IPS DF 6.9 (cell line): ENCODE results near the gene TIMM9.
"Not testable (repeated sequence)": the region's sequence is repeated elsewhere in the genome, so short reads cannot be mapped to it uniquely, and the experiment has no call there.

Source experiments
- DNase-seq: peaks from one replicate; pipeline ENCODE4 v3.0.0-alpha.2; 2013; ENCODE audit warnings: low read depth, low spot score
- H3K27ac ChIP-seq: one replicate; pipeline ENCODE4 v1.5.1; 2013; ENCODE audit warnings: low read length, control low read depth
- H3K27me3 ChIP-seq: 2 replicates; pipeline ENCODE4 v1.6.1; 2013; ENCODE audit warnings: mild to moderate bottlenecking, low read length; ENCODE audit not compliant: control insufficient read depth, insufficient read depth
- H3K36me3 ChIP-seq: 2 replicates; pipeline ENCODE4 v1.6.1; 2013; ENCODE audit warnings: low read length; ENCODE audit not compliant: control insufficient read depth, insufficient read depth
- H3K4me1 ChIP-seq: 2 replicates; pipeline ENCODE4 v1.6.1; 2013; ENCODE audit warnings: low read length; ENCODE audit not compliant: control insufficient read depth, insufficient read depth
- H3K4me3 ChIP-seq: 2 replicates; pipeline ENCODE4 v1.5.1; 2013; ENCODE audit warnings: mild to moderate bottlenecking, low read length
- H3K9me3 ChIP-seq: 2 replicates; pipeline ENCODE4 v1.6.1; 2013; ENCODE audit warnings: low read length, inconsistent platforms; ENCODE audit not compliant: control insufficient read depth, insufficient read depth
- WGBS: extraction: QIAGEN DNeasy Blood & Tissue Kit; methylation state at CpG from one replicate; pipeline ENCODE4 v1.1.7; 2013; ENCODE audit warnings: mixed read lengths, missing lambda C conversion rate; ENCODE audit not compliant: insufficient read length, insufficient coverage; 5-methylcytosine and 5-hydroxymethylcytosine counted together

Gene TIMM9

DNA sequence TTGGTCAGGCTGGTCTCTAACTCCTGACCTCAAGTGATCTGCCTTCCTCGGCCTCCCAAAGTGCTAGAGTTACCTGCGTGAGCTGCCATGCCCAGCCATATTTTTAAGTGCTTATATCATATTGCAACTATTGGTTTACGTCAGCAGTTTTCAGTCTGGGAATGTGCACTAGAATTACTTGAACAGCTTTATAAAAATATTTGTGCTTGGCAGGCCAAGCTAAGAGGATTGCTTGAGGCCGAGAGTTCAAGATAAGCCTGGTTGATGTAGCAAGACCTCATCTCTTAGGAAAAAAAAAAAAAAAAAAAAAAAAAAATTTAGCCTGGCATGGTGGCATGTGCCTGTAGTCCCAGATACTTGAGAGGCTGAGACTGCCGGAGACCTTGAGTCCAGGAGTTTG is 17.3 kb upstream of the TIMM9 start:
- no peak for DNase-seq
- no CpG with 5 or more reads among the region's 5 CpGs for WGBS
- H3K36me3 ChIP-seq, result peaks cover 4% of the 10 kb centered on the region; the same call in 1 of the 2 replicates
- no peak overlapping the region for H3K27ac ChIP-seq
- H3K27me3 ChIP-seq, result no peaks in the 10 kb centered on the region
- H3K4me3 ChIP-seq, result no peak overlapping the region
- H3K4me1 ChIP-seq, result no peaks in the 10 kb centered on the region
- H3K9me3 ChIP-seq, result no peaks in the 10 kb centered on the region

DNA sequence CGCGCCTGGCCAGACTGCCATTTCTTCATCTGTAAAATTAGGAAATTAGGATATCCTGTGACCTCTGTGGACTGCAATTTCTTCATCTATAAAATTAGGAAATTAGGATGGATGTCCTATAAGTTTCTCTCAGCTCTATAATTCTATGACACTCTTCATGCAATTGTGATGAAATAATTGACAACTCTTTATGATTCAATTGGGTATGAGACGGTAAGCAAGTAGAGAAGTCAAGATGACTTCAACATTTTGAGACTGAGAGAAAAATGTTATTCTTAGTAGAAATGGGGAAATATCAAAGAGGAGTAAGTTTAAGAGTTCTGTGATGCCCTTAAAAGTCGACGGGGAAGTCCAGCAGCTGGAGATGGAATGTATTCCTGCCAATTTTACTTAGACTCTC is 12.1 kb upstream of the TIMM9 start:
- H3K4me1 ChIP-seq, result no peaks in the 10 kb centered on the region
- no peaks in the 10 kb centered on the region for H3K9me3 ChIP-seq
- no peak for DNase-seq
- H3K36me3 ChIP-seq, result no peaks in the 10 kb centered on the region; the same call in 1 of the 2 replicates
- no CpG with 5 or more reads among the region's 5 CpGs for WGBS
- no peak overlapping the region for H3K27ac ChIP-seq
- H3K27me3 ChIP-seq, result no peaks in the 10 kb centered on the region
- no peak overlapping the region for H3K4me3 ChIP-seq

GRCh38 chr14:58430156-58430555 is 2.8 kb upstream of the TIMM9 start:
- Histone ChIP-seq H3K4me1 (no peaks in the 10 kb centered on the region), H3K36me3 (no peaks in the 10 kb centered on the region; the same call in 1 of the 2 replicates), H3K27ac (no peak overlapping the region), H3K4me3 (no peak overlapping the region), H3K9me3 (no peaks in the 10 kb centered on the region), H3K27me3 (no peaks in the 10 kb centered on the region)
- DNase-seq, result no peak
- WGBS, result no CpG with 5 or more reads among the region's 1 CpG

GRCh38 chr14:58428118-58428683 is 870 bp upstream of the TIMM9 start:
- Histone ChIP-seq H3K36me3 (no peaks in the 10 kb centered on the region; the same call in 1 of the 2 replicates), H3K9me3 (no peaks in the 10 kb centered on the region), H3K27me3 (no peaks in the 10 kb centered on the region), H3K27ac (no peak overlapping the region), H3K4me1 (no peaks in the 10 kb centered on the region), H3K4me3 (peak overlapping the region; percentile 80; the same call in 1 of the 2 replicates)
- DNase-seq, result no peak
- no CpG with 5 or more reads among the region's 10 CpGs for whole genome bisulfite sequencing

- DNase-seq, result no peak
- H3K4me1 ChIP-seq, result no peaks in the 10 kb centered on the region
- H3K27me3 ChIP-seq, result no peaks in the 10 kb centered on the region
- no peaks in the 10 kb centered on the region; the same call in 1 of the 2 replicates for H3K36me3 ChIP-seq
- no peak overlapping the region for H3K27ac ChIP-seq
- peak overlapping the region; percentile 80 for H3K4me3 ChIP-seq
- H3K9me3 ChIP-seq, result no peaks in the 10 kb centered on the region
- WGBS, result no CpG with 5 or more reads among the region's 35 CpGs
These were observed 556 bp downstream of the TIMM9 start for GRCh38 chr14:58426670-58427280.

GRCh38 chr14:58416934-58417333 is 10.4 kb downstream of the TIMM9 start:
- not testable (repeated sequence) for H3K9me3 ChIP-seq, DNase-seq, H3K4me1 ChIP-seq, H3K36me3 ChIP-seq, H3K27ac ChIP-seq, H3K4me3 ChIP-seq, H3K27me3 ChIP-seq
- WGBS, result no CpG with 5 or more reads among the region's 1 CpG

DNA sequence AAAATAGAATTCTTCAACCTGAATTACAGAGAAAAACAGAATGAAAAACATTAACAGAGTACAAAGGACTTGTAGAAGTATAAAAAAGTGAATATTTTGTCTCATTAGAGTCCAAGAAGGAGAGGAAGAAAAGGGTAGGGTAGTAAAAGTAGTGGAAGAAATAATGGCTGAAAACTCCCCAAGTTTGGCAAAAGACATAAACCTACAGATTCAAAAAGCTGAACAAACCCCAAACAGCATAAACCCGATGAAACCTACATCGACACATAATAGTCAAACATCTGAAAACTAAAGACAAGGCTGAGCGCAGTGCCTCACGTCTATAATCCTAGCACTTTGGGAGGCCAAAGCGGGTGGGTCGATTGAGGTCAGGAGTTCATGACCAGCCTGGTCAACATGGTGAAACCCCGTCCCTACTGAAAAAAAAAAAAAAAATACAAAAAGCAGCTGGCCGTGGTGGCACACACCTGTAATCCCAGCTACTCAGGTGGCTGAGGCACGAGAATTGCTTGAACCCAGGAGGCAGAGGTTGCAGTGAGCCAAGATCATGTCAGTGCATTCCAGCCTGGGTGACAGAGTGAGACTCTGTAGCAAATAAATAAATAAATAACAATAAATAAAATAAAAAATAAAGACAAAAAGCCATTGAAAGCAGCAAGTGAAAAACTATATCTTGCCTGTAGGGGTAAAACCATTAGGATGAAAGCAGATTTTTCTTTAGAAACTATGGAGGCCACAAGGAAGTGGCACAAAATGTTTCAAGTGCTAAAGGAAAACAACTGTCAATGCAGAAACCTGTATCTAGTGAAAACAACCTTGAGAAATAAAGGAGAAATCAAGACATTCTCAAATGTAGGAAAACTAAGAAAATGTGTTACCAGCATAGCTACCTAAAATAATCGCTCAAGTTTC is 11.4 kb downstream of the TIMM9 start:
- H3K4me3 ChIP-seq, result no peak overlapping the region
- no CpG with 5 or more reads among the region's 10 CpGs for WGBS
- no peak overlapping the region for H3K27ac ChIP-seq
- H3K36me3 ChIP-seq, result no peaks in the 10 kb centered on the region; the same call in 1 of the 2 replicates
- H3K9me3 ChIP-seq, result no peaks in the 10 kb centered on the region
- DNase-seq, result no peak
- no peaks in the 10 kb centered on the region for H3K27me3 ChIP-seq
- H3K4me1 ChIP-seq, result no peaks in the 10 kb centered on the region

DNA sequence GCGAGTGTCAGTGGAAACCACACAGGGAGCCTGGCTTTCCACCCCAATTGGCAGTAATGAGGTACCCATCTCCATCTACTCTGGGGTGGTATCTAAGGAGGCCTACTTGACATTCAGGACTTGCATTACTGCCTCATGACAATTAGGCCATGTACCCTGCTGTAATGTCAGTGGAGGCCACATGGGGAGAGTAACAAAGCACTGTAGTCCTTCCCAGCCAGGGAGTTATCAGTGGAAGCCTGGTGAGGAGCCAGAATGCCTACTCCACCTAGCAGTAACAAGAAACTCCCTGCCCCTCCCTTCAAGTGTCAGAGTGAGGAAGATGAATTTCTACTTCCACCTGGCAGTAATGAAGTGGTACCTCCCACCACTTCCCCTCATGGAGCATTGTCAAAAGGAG is 12.5 kb downstream of the TIMM9 start:
- no peaks in the 10 kb centered on the region for H3K9me3 ChIP-seq
- DNase-seq, result no peak
- no peaks in the 10 kb centered on the region for H3K27me3 ChIP-seq
- peaks cover 4% of the 10 kb centered on the region; the same call in 1 of the 2 replicates for H3K36me3 ChIP-seq
- H3K4me3 ChIP-seq, result no peak overlapping the region
- no peaks in the 10 kb centered on the region for H3K4me1 ChIP-seq
- no peak overlapping the region for H3K27ac ChIP-seq
- WGBS, result no CpG with 5 or more reads among the region's 1 CpG

- H3K36me3 ChIP-seq, result peaks cover 8% of the 10 kb centered on the region; the same call in 1 of the 2 replicates
- no peak overlapping the region for H3K27ac ChIP-seq
- no peak for DNase-seq
- H3K4me3 ChIP-seq, result no peak overlapping the region
- no peaks in the 10 kb centered on the region for H3K9me3 ChIP-seq
- no peaks in the 10 kb centered on the region for H3K4me1 ChIP-seq
- H3K27me3 ChIP-seq, result no peaks in the 10 kb centered on the region
- WGBS, result no CpG with 5 or more reads among the region's 3 CpGs
These were observed 18.6 kb downstream of the TIMM9 start for GRCh38 chr14:58408681-58409215.

DNA sequence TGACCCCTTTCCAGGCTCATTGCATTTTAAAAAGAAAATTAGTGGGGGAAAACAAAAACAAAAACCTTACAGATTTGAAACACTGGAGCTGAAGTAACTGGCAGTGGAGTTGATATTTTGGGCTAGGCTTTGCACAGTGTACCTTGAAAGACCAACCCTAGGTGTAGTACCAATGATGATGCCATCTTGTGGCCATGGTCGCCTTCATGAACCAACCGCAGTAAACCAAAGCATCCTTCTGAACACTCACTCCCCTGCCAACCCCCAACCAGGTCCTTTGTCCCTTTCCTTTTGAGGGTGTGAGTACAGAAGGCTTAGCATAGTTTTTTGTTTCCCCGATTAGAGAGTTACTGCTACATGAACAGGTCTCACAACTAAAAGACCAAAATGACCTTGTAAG is 25.7 kb downstream of the TIMM9 start:
- no peaks in the 10 kb centered on the region for H3K36me3 ChIP-seq
- no peak overlapping the region for H3K4me3 ChIP-seq
- no peaks in the 10 kb centered on the region for H3K9me3 ChIP-seq
- DNase-seq, result no peak
- no peaks in the 10 kb centered on the region for H3K27me3 ChIP-seq
- WGBS, result no CpG with 5 or more reads among the region's 3 CpGs
- no peak overlapping the region for H3K27ac ChIP-seq
- H3K4me1 ChIP-seq, result no peaks in the 10 kb centered on the region
